BLaER1 treated with 17β-estradiol and CSF1 and Interleukin-3, amounts not matched to agents 10 nM and 100 nM (cell line): ENCODE data around the gene GEMIN2.
"Not testable (repeated sequence)": the region's sequence is repeated elsewhere in the genome, so short reads cannot be mapped to it uniquely, and the experiment has no call there.

Source experiments
- H3K27ac ChIP-seq, 11 experiments: shearing (Covaris generic); formaldehyde crosslinking; 2 replicates each; pipeline ENCODE4 v1.8.1; 2022
- H3K27me3 ChIP-seq, 11 experiments: shearing (Covaris generic); formaldehyde crosslinking; 2 replicates each; pipeline ENCODE4 v1.8.1; 2022
- H3K36me3 ChIP-seq, 11 experiments: shearing (Covaris generic); formaldehyde crosslinking; 2 replicates each; pipeline ENCODE4 v1.8.1; 2022
- H3K4me1 ChIP-seq, 10 experiments: shearing (Covaris generic); formaldehyde crosslinking; 2 replicates each; pipeline ENCODE4 v1.8.1; 2022
- H3K4me2 ChIP-seq, 11 experiments: shearing (Covaris generic); formaldehyde crosslinking; 2 replicates each; pipeline ENCODE4 v1.8.1; 2022
- H3K4me3 ChIP-seq, 10 experiments: shearing (Covaris generic); formaldehyde crosslinking; 2 replicates each; pipeline ENCODE4 v1.8.1; 2022
- H3K9ac ChIP-seq, 11 experiments: shearing (Covaris generic); formaldehyde crosslinking; 2 replicates each; pipeline ENCODE4 v1.8.1; 2022
- H3K9me3 ChIP-seq, 11 experiments: shearing (Covaris generic); formaldehyde crosslinking; replicated peaks in 1 of 11; 2 replicates each; pipeline ENCODE4 v1.8.1; 2022
- H4K20me1 ChIP-seq, 11 experiments: shearing (Covaris generic); formaldehyde crosslinking; 2 replicates each; pipeline ENCODE4 v1.8.1; 2022
- Cebpa-rat ChIP-seq, 11 experiments: shearing (Covaris generic); IDR thresholded peaks; 2 replicates each; pipeline ENCODE4 v1.8.1; 2022

GEMIN2 gene

GRCh38 chr14:39181026-39181692 lies 67.0 kb downstream of the GEMIN2 start:
- H3K4me2 ChIP-seq, result peak overlapping the region in 7 of 11 experiments; percentile 11 to 39 (median 19); a peak in 7 of 22 replicates
- no peak for TF ChIP-seq Cebpa-rat (IDR thresholded peaks at IDR 0.05)
- no peaks in the 10 kb centered on the region for H3K27me3 ChIP-seq
- peaks cover 89 to 100% (median 95%) of the 10 kb centered on the region in 11 experiments for H3K36me3 ChIP-seq
- H3K9ac ChIP-seq, result peak overlapping the region in 2 of 11 experiments; percentile 12 to 25; a peak in 1 of 22 replicates
- peaks cover 30 to 92% (median 87%) of the 10 kb centered on the region in 11 experiments; a peak in 21 of 22 replicates for H4K20me1 ChIP-seq
- H3K27ac ChIP-seq, result peak overlapping the region in 4 of 11 experiments; percentile 2 to 14 (median 11); a peak in 2 of 22 replicates
- no peaks in the 10 kb centered on the region for H3K9me3 ChIP-seq
- no peak overlapping the region for H3K4me3 ChIP-seq
- H3K4me1 ChIP-seq, result peaks cover 16 to 66% (median 48%) of the 10 kb centered on the region in 10 experiments

- Histone ChIP-seq H3K9ac (peak overlapping the region in 2 of 11 experiments; percentile 12 to 25; a peak in 1 of 22 replicates), H3K27me3 (no peaks in the 10 kb centered on the region), H3K4me1 (peaks cover 11 to 62% (median 43%) of the 10 kb centered on the region in 10 experiments), H3K4me2 (peak overlapping the region in 2 of 11 experiments; percentile 16 to 31; a peak in 2 of 22 replicates), H4K20me1 (peaks cover 25 to 90% (median 82%) of the 10 kb centered on the region in 11 experiments; a peak in 21 of 22 replicates), H3K27ac (no peak overlapping the region), H3K9me3 (no peaks in the 10 kb centered on the region), H3K4me3 (no peak overlapping the region), H3K36me3 (peaks cover 84 to 100% (median 90%) of the 10 kb centered on the region in 11 experiments)
- no peak for TF ChIP-seq Cebpa-rat (IDR thresholded peaks at IDR 0.05)
These were observed 67.5 kb downstream of the GEMIN2 start for GRCh38 chr14:39181693-39182047.

GRCh38 chr14:39182770-39183684 lies 68.9 kb downstream of the GEMIN2 start:
- Histone ChIP-seq H3K4me1 (peaks cover 0 to 49% (median 32%) of the 10 kb centered on the region in 10 experiments; a peak in 16 of 20 replicates), H3K27ac (peak overlapping the region in 2 of 11 experiments; percentile 21 to 31; a peak in 1 of 22 replicates), H3K36me3 (peaks cover 70 to 95% (median 79%) of the 10 kb centered on the region in 11 experiments), H3K9ac (no peak overlapping the region; a peak in 1 of 22 replicates), H3K9me3 (no peaks in the 10 kb centered on the region), H4K20me1 (peaks cover 16 to 85% (median 72%) of the 10 kb centered on the region in 11 experiments; a peak in 21 of 22 replicates), H3K4me2 (peak overlapping the region in 3 of 11 experiments; percentile 13 to 56 (median 47); a peak in 5 of 22 replicates), H3K27me3 (no peaks in the 10 kb centered on the region), H3K4me3 (no peak overlapping the region)
- TF ChIP-seq Cebpa-rat (IDR thresholded peaks at IDR 0.05), result no peak

- peaks cover 64 to 90% (median 72%) of the 10 kb centered on the region in 11 experiments for H3K36me3 ChIP-seq
- peaks cover 16 to 79% (median 66%) of the 10 kb centered on the region in 11 experiments; a peak in 21 of 22 replicates for H4K20me1 ChIP-seq
- not testable (repeated sequence) for H3K4me2 ChIP-seq, H3K4me3 ChIP-seq, H3K27me3 ChIP-seq, H3K9ac ChIP-seq, H3K9me3 ChIP-seq, H3K27ac ChIP-seq
- peaks cover 0 to 43% (median 26%) of the 10 kb centered on the region in 10 experiments; a peak in 16 of 20 replicates for H3K4me1 ChIP-seq
These were observed 69.5 kb downstream of the GEMIN2 start for GRCh38 chr14:39183685-39184003.

- Histone ChIP-seq H4K20me1 (peaks cover 16 to 68% (median 55%) of the 10 kb centered on the region in 11 experiments; a peak in 21 of 22 replicates), H3K27me3 (no peaks in the 10 kb centered on the region), H3K4me1 (peaks cover 0 to 37% (median 15%) of the 10 kb centered on the region in 10 experiments; a peak in 16 of 20 replicates), H3K9me3 (no peaks in the 10 kb centered on the region), H3K27ac (no peak overlapping the region), H3K4me2 (no peak overlapping the region), H3K36me3 (peaks cover 53 to 79% (median 61%) of the 10 kb centered on the region in 11 experiments), H3K9ac (no peak overlapping the region), H3K4me3 (no peak overlapping the region)
- TF ChIP-seq Cebpa-rat (IDR thresholded peaks at IDR 0.05), result no peak
These were observed 70.6 kb downstream of the GEMIN2 start for GRCh38 chr14:39184628-39185255.

GRCh38 chr14:39185256-39186049 lies 71.3 kb downstream of the GEMIN2 start:
- Histone ChIP-seq H3K36me3 (peaks cover 46 to 72% (median 54%) of the 10 kb centered on the region in 11 experiments), H3K9ac (no peak overlapping the region), H3K27me3 (no peaks in the 10 kb centered on the region), H3K4me3 (no peak overlapping the region), H3K27ac (no peak overlapping the region), H3K4me2 (no peak overlapping the region), H3K4me1 (peaks cover 0 to 33% (median 11%) of the 10 kb centered on the region in 10 experiments; a peak in 15 of 20 replicates), H3K9me3 (no peaks in the 10 kb centered on the region), H4K20me1 (peaks cover 16 to 62% (median 49%) of the 10 kb centered on the region in 11 experiments; a peak in 21 of 22 replicates)
- no peak for TF ChIP-seq Cebpa-rat (IDR thresholded peaks at IDR 0.05)
